Stomach (tissue), 9 donors: Measurements from ENCODE around the gene NYNRIN. TPM values are rescaled to one million over a fixed set of nuclear protein-coding genes. Genes with fewer than 3 reads are reported as not detected.
A peak's percentile ranks its signal among the peaks of the same experiment; 100 is the strongest.

Experiments
- DNase-seq, 2 donors: peaks; one replicate each; pipeline versions ENCODE4 v3.0.0 to v3.0.0-alpha.2; 2013 to 2019
- H3K27ac ChIP-seq, 5 donors: fragments of 200-600 bp in 4 of 5; sonication (generic) in 4 of 5; one replicate each; pipeline ENCODE4 v1.5.1; 2013 to 2019; ENCODE audit warnings: mild to moderate bottlenecking in 1 of 5, moderate library complexity in 1 of 5
- H3K27me3 ChIP-seq, 3 donors: fragments of 200-600 bp; sonication (generic); one replicate each; pipeline ENCODE4 v1.5.1; 2017 to 2019; ENCODE audit warnings: mixed run types in 1 of 3
- H3K36me3 ChIP-seq, 4 donors: fragments of 200-600 bp; sonication (generic); 1 replicate in 3 of 4; 2 replicates in 1 of 4; pipeline ENCODE4 v1.5.1; 2016 to 2019
- H3K4me1 ChIP-seq, 4 donors: fragments of 200-600 bp; sonication (generic); one replicate each; pipeline ENCODE4 v1.5.1; 2016 to 2019
- H3K4me3 ChIP-seq, 4 donors: fragments of 200-600 bp; sonication (generic) in 3 of 4; one replicate each; pipeline ENCODE4 v1.5.1; 2016 to 2019; ENCODE audit warnings: mild to moderate bottlenecking in 1 of 4
- H3K9me3 ChIP-seq, 4 donors: fragments of 200-600 bp; sonication (generic); one replicate each; pipeline ENCODE4 v1.5.1; 2016 to 2019
- EP300 ChIP-seq: sonication (generic); formaldehyde crosslinking; IDR thresholded peaks from one replicate; pipeline ENCODE4 v1.6.1; 2017; ENCODE audit warnings: antibody characterized with exemption
- POLR2A ChIP-seq, 4 donors: fragments of 450-650 bp; IDR thresholded peaks; one replicate each; pipeline ENCODE4 v1.6.1; 2016; ENCODE audit warnings: antibody characterized with exemption in 4 of 4, control low read depth in 2 of 4, mild to moderate bottlenecking in 1 of 4, moderate library complexity in 1 of 4
- POLR2AphosphoS5 ChIP-seq, 3 donors: sonication (generic); formaldehyde crosslinking; IDR thresholded peaks; one replicate each; pipeline ENCODE4 v1.6.1; 2016; ENCODE audit warnings: antibody characterized with exemption in 3 of 3
- WGBS, 5 donors: extraction: QIAGEN DNeasy Blood & Tissue Kit in 3 of 5; methylation state at CpG; one replicate each; pipeline versions ENCODE4 v1.1.5 to v1.1.7; 2013 to 2018; 5-methylcytosine and 5-hydroxymethylcytosine counted together
- intact Hi-C: fragments of 100-400 bp; cut with DNase I; formaldehyde crosslinking; loops from one replicate; pipeline ENCODE4 v1.15.1; 2023; ENCODE audit warnings: low total_unique reads
- polyA plus RNA-seq, 3 donors: library from polyadenylated mRNA; stranded (reverse); fragments of 200-250 nt; gene quantifications; one replicate each; pipeline ENCODE4 v1.2.3, GENCODE V29; 2013
- total RNA-seq, 5 donors: library from RNA; depleted of rRNA; stranded (reverse); fragments of >200 nt; gene quantifications; one replicate each; pipeline versions ENCODE4 v1.1.0 to v1.2.3, GENCODE V29; 2014 to 2016
- TF ChIP-seq, protein P1 (sequence below), 7 experiments: fragments of 450-650 bp in 4 of 7; fragments of 200-600 bp in 3 of 7; sonication (generic) in 3 of 7; IDR thresholded peaks; one replicate each; pipeline ENCODE4 v1.5.1; 2016 to 2019; ENCODE audit warnings: antibody characterized with exemption in 7 of 7, control low read depth in 2 of 7, mild to moderate bottlenecking in 1 of 7
- donor health status: healthy with polysubstance abuse.
- donor health status: Bipolar disorder and iron deficiency.
- donor health status: healthy.

The NYNRIN gene
- total and polyA plus RNA-seq, 8 donors: 2.3 to 16.0 (median 4.3) TPM

GRCh38 chr14:24395609-24396582 is 2.9 kb upstream of the NYNRIN start:
- H3K27ac ChIP-seq: no peak overlapping the region
- H3K27me3 ChIP-seq: no peaks in the 10 kb centered on the region
- peaks cover 29 to 41% (median 35%) of the 10 kb centered on the region in 4 donors for H3K4me1 ChIP-seq
- WGBS, 5 donors: 54 to 67% (median 64%) methylated on average over 8 of the region's 8 CpGs
- no peaks in the 10 kb centered on the region for H3K36me3 ChIP-seq
- TF ChIP-seq POLR2A (IDR thresholded peaks at IDR 0.05): no peak
- TF ChIP-seq, protein P1, sequence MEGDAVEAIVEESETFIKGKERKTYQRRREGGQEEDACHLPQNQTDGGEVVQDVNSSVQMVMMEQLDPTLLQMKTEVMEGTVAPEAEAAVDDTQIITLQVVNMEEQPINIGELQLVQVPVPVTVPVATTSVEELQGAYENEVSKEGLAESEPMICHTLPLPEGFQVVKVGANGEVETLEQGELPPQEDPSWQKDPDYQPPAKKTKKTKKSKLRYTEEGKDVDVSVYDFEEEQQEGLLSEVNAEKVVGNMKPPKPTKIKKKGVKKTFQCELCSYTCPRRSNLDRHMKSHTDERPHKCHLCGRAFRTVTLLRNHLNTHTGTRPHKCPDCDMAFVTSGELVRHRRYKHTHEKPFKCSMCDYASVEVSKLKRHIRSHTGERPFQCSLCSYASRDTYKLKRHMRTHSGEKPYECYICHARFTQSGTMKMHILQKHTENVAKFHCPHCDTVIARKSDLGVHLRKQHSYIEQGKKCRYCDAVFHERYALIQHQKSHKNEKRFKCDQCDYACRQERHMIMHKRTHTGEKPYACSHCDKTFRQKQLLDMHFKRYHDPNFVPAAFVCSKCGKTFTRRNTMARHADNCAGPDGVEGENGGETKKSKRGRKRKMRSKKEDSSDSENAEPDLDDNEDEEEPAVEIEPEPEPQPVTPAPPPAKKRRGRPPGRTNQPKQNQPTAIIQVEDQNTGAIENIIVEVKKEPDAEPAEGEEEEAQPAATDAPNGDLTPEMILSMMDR (IDR thresholded peaks at IDR 0.05): no peak
- no peaks in the 10 kb centered on the region for H3K9me3 ChIP-seq
- H3K4me3 ChIP-seq: no peak overlapping the region
- no peak for DNase-seq
- intact Hi-C loops: no loop called here

DNA sequence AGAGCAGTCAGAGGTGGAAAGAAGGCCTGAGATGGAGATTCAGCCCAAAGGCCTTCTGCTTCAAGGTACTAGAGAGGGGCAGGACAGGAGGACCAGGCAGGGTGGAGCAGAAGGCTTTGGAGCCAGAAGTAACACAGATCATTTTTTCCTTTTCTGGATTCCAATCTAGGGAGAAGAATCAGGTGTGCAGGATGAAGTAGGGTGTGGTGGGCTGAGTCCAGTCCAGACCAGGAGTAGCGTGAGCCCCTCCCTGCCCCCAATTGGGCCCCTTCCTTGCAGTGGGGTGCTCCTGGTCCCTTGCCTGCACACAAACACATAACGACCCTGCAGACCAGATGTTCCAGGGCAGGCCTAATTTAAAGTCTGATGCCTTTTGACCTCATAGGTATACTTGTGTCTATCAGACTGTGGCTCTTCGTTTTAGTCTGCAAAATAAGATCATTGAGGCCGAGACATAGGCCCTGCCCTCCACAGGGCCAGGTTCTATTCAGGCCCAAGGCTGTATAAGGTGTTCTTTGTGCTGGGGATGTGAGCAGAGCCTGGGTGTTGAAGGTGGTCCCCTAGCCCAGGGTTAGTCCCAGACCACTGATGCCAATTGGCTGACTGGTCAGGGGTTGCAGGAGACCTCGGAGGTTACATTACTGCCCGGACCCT is 1.0 kb upstream of the NYNRIN start:
- peaks cover 37 to 53% (median 41%) of the 10 kb centered on the region in 4 donors for H3K4me1 ChIP-seq
- no peaks in the 10 kb centered on the region for H3K9me3 ChIP-seq
- 55 to 68% (median 59%) methylated on average over 5 to 6 of the region's 6 CpGs for WGBS, 5 donors
- no peaks in the 10 kb centered on the region for H3K36me3 ChIP-seq
- peak overlapping the region; percentile 32 to 86 (median 76) for H3K27ac ChIP-seq
- peak overlapping the region in 1 of 4 donors; percentile 74 for H3K4me3 ChIP-seq
- H3K27me3 ChIP-seq: no peaks in the 10 kb centered on the region
- no peak for DNase-seq
- TF ChIP-seq, protein P1 (IDR thresholded peaks at IDR 0.05): no peak
- TF ChIP-seq POLR2A (IDR thresholded peaks at IDR 0.05) (no peak), POLR2AphosphoS5 (IDR thresholded peaks at IDR 0.05) (no peak), EP300 (no peak)
- intact Hi-C loops: no loop called here

DNA sequence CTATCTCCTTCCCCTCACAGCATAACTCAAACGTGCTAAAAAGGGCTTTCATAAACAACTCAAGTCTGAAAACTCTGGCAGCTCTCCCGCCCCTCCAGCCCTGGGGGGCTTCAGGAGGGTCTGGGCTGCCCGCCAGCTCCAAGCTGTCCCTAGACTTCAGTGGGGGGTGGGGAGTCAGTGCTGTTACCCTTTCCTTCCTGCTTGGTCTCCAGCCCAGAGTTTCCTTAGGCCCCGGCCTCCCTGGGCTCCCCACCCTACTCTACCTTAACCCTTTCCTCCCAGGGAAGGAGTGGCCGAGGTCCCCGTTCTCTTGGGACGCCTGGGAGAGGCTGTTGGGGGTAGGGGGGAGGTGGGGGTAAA is 530 bp upstream of the NYNRIN start:
- 19 to 30% (median 22%) methylated on average over 6 to 7 of the region's 7 CpGs for WGBS, 5 donors
- TF ChIP-seq, protein P1 (IDR thresholded peaks at IDR 0.05): no peak
- TF ChIP-seq EP300 (no peak), POLR2AphosphoS5 (IDR thresholded peaks at IDR 0.05) (no peak), POLR2A (IDR thresholded peaks at IDR 0.05) (no peak)
- peak overlapping the region; percentile 61 to 74 (median 64) for H3K4me3 ChIP-seq
- DNase-seq: peak in 1 of 2 donors; percentile 91
- H3K9me3 ChIP-seq: no peaks in the 10 kb centered on the region
- H3K36me3 ChIP-seq: no peaks in the 10 kb centered on the region
- peaks cover 37 to 56% (median 45%) of the 10 kb centered on the region in 4 donors for H3K4me1 ChIP-seq
- no peaks in the 10 kb centered on the region for H3K27me3 ChIP-seq
- H3K27ac ChIP-seq: peak overlapping the region; percentile 32 to 86 (median 76)
- intact Hi-C loops: no loop called here

GRCh38 chr14:24399447-24399822 is 632 bp downstream of the NYNRIN start:
- TF ChIP-seq EP300 (no peak), POLR2A (IDR thresholded peaks at IDR 0.05) (no peak), POLR2AphosphoS5 (IDR thresholded peaks at IDR 0.05) (no peak)
- TF ChIP-seq, protein P1 (IDR thresholded peaks at IDR 0.05): no peak
- peak overlapping the region; percentile 11 to 86 (median 76) for H3K27ac ChIP-seq
- H3K9me3 ChIP-seq: no peaks in the 10 kb centered on the region
- H3K27me3 ChIP-seq: no peaks in the 10 kb centered on the region
- H3K4me3 ChIP-seq: peak overlapping the region; percentile 61 to 74 (median 64)
- WGBS, 5 donors: 11 to 27% (median 14%) methylated on average over 6 to 8 of the region's 8 CpGs
- peak in 1 of 2 donors; percentile 62 for DNase-seq
- H3K4me1 ChIP-seq: peaks cover 37 to 68% (median 50%) of the 10 kb centered on the region in 4 donors
- intact Hi-C loops: no loop called here
- H3K36me3 ChIP-seq: no peaks in the 10 kb centered on the region
